Measurements from ENCODE around the gene MPRIP.

The MPRIP gene

DNA sequence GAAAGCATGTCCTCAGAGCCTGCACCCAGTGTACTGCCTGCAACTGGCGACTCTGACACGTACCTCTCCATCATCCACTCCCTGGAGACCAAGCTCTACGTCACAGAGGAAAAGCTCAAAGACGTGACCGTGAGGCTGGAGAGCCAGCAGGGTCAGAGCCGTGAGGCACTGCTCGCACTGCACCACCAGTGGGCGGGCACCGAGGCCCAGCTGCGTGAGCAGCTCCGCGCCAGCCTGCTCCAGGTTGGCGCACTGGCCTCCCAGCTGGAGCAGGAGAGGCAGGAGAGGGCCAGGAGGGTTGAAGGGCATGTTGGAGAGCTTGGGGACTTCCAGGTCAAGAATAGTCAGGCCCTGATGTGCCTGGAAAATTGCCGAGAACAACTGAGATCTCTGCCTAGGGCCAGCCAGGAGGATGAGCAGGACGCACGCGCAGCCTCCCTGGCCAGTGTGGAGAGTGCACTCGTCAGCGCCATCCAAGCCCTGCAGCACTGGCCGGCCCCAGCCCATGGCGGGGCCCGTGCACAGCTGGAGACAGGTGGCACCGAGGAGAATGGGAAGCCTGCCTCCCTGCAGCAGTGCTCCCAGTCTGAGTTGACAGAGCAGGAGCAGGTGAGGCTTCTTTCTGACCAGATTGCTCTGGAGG is 123.5 kb downstream of the MPRIP start:
- DNase-seq (ENCODE audit: low read depth in 2 of 2): no peak

DNA sequence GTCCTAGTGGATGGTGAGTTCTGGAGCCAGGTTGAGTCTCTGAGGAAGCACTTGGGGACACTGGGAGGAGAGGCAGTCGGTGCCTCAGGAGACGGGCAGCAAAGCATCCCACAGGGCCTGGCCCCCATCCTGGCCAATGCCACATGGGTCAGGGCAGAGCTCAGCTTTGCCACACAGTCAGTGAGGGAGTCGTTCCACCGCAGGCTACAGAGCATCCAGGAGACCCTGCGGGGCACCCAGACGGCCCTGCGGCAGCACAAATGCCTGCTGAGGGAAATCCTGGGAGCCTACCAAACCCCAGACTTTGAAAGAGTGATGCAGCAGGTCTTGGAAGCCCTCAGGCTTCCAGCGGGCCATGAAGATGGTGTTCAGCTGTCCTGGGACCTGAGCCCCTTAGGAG is 124.2 kb downstream of the MPRIP start:
- no peak for DNase-seq (ENCODE audit: low read depth in 2 of 2)

DNA sequence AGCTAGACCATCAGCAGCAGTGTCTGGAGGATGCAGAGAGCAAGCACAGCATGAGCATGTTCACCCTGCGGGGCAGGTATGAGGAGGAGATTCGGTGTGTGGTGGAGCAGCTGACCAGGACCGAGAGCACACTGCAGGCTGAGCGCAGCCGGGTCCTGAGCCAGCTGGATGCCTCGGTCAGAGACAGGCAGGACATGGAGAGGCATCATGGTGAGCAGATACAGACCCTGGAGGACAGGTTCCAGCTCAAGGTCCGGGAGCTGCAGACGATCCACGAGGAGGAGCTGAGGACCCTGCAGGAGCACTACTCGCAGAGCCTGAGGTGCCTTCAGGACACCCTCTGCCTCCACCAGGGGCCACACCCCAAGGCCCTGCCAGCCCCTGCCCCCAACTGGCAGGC is 125.1 kb downstream of the MPRIP start:
- DNase-seq (ENCODE audit: low read depth in 2 of 2): no peak

GRCh38 chr17:17167986-17168385 is 125.7 kb downstream of the MPRIP start:
- no peak for DNase-seq (ENCODE audit: low read depth in 2 of 2)

DNA sequence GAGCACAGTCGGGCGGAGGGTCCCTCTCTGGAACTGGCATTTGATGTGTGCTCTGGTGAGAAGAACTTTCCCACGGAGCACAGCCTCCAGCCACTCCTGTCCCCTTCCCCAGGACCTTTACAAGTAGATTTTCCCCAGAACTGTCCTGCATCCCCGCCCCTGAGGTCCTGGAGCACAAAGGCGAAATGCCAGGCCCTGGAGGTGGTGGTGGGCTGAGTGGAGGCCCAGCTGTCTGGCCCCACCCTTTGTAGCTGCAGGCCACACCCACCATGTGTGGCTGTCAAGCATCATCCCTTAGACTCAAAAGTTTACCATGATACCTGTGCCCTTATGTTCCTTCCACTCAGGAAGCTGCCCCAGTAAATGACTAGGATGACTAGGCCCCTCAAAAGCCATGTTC is 126.1 kb downstream of the MPRIP start:
- DNase-seq (ENCODE audit: low read depth in 2 of 2): no peak

- DNase-seq (ENCODE audit: low read depth in 2 of 2): no peak
These were observed 127.1 kb downstream of the MPRIP start for GRCh38 chr17:17169396-17169795.

GRCh38 chr17:17170346-17170985 is 128.2 kb downstream of the MPRIP start:
- DNase-seq (ENCODE audit: low read depth in 2 of 2): no peak

- DNase-seq (ENCODE audit: low read depth in 2 of 2): no peak
These were observed 128.9 kb downstream of the MPRIP start for GRCh38 chr17:17171186-17171585.

DNA sequence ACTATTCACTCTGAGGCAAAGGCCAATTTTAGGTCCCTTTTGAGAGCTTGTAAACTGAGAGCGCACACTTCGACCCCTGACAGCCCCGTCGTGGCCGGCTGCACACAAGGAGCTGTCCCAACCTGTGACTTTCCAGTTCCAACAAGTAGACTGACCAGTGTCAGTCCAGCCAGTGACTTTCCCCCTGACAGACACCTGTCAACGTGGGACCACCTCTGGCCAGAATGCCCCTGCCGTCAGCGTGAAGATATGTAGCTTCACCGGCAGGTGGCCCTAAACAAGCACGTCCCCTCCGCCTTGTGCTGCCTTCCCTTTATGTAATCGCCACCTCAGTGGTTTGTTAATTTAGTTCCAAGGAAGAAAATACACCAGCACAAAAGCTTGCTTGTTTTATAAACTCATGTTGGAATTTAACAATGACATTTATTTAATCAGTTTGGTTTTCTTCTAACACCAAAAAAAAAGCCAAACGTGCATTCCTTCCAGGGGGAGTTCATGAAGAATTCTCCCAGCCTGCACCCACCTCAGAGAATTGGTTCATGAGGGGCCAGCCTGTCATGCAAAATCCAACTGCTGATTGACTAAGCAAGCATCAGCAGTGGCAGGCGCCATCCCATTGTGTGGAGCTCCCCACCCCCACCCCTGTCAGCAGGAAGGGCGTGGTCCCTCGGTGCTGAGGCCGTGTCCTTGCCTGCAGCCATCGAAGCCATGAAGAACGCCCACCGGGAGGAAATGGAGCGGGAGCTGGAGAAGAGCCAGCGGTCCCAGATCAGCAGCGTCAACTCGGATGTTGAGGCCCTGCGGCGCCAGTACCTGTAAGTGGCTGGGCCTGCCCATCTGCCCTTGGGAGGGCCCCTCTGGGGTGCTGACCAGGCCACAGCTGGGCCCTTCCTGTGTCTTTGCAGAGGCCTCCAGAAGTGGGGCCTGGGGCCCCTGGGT is 130.0 kb downstream of the MPRIP start:
- DNase-seq (ENCODE audit: low read depth in 2 of 2): no peak

GRCh38 chr17:17172990-17173389 is 130.7 kb downstream of the MPRIP start:
- DNase-seq (ENCODE audit: low read depth in 2 of 2): no peak

GRCh38 chr17:17173921-17174320 is 131.7 kb downstream of the MPRIP start:
- DNase-seq (ENCODE audit: low read depth in 2 of 2): no peak

- DNase-seq (ENCODE audit: low read depth in 2 of 2): no peak
These were observed 133.1 kb downstream of the MPRIP start for GRCh38 chr17:17175340-17175739.

- DNase-seq (ENCODE audit: low read depth in 2 of 2): no peak
These were observed 133.7 kb downstream of the MPRIP start for GRCh38 chr17:17175917-17176316.

DNA sequence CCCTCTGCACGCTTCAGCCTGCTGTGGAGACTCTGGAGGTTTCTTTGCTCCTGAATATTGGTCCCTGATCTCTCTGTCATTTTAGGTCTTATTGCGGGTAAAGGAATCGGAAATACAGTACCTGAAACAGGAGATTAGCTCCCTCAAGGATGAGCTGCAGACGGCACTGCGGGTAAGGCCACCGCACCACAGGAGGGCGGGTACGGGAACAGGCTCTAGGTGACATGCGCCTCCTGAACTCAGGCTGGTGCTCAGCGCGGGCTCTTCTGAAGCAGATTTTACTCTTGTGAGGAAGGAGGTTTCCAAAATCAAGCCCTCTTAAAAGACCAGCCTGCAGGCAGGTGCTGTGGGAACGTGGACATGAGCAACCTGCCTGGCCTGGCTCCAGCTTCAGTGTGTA is 134.1 kb downstream of the MPRIP start:
- DNase-seq (ENCODE audit: low read depth in 2 of 2): no peak

- no peak for DNase-seq (ENCODE audit: low read depth in 2 of 2)
These were observed 134.9 kb downstream of the MPRIP start for GRCh38 chr17:17177176-17177575.

GRCh38 chr17:17179371-17179827 is 137.1 kb downstream of the MPRIP start:
- no peak for DNase-seq (ENCODE audit: low read depth in 2 of 2)

DNA sequence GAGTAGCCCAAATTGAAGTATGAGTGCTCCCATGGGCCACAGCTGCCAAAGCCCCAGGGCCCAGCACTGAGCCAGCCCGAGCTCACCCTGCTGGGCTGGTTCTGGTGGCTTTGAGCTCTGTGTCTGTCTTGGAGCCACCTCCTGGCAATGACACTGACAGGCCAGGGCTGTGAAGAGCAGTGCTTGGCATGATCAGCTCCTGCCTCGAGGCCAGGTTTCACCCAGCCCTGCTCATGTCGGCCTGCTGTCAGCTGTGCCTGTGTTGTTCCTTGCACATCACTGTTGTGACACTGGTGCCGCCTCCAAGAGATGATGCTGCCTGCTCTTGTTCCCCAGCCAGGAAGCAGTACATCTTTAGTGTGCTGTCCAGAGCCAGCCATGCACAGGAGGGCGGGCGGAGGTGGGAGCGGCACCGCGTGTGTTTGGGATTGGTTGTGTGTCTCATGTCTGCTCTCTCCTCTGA is 137.9 kb downstream of the MPRIP start:
- DNase-seq (ENCODE audit: low read depth in 2 of 2): no peak

DNA sequence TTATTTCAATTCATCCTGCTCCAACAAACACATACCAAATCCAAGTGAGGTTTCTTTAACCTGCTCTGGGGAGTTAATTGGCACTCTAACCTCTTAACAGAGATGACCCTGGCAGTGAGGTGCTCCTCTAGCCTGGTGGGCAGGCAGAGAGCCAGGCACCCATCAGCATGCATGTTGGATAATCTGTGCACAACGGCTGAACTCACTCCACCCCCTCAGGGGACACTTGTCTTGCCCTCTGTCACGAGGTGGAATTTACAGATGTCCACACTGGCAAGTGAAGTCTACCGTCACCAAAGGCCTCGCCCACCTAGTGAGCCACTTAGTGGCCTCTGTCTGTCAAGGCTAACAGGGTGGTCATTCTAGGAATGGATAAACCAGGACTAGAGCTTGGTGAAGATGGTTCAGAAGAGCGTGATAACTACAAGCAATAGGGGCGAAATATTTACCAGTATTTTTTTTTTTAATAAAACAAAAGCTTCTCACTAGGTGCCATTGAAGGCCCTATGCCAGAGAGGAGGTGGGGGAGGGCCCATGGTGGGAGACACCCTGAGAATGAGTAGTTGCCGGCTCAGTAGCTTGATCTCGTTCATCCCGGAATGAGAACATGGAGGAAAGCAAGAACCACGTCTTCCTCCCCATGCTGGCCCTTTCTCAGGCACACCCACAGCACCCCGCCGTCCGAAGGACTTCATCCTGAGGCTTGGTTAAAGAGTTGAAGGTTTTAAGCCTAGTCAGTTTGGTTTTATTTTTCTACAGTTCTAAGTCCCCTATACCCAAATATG is 138.7 kb downstream of the MPRIP start:
- no peak for DNase-seq (ENCODE audit: low read depth in 2 of 2)

GRCh38 chr17:17181666-17182597 is 139.7 kb downstream of the MPRIP start:
- DNase-seq (ENCODE audit: low read depth in 2 of 2): no peak

DNA sequence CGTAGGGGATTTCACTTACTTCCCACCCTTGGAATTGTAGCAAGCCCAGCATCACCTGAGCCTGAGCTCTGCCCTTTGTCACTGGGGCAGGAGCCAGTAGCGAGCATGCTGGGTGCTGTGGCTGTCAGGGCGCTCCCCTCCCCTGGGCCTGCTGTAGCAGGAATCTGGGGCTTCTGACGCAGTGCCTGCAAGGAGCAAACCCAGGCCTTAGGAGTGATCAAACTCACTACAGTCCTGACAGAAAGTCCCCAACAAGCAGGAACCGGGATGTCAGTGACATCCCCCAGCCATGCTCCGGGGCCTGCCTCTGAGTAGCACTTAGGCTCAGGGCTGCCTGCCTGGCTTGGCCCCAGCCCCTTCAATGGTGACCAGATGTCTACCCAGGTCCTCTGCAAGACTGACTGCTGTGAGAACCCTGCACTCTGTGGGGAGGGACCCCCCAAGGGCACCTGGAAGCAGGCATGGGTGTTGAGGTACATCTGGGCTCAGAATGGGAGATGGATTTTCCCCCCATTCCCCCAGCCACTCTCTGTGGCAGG is 140.4 kb downstream of the MPRIP start:
- DNase-seq (ENCODE audit: low read depth in 2 of 2): no peak
